Activated CD4-positive, alpha-beta T cell treated with anti-CD3 and anti-CD28 coated beads, Interleukin-2, amount 50 U/mL, for 24 hours (primary cell): ENCODE data around the gene TPTE.
"Not testable (repeated sequence)": the region's sequence is repeated elsewhere in the genome, so short reads cannot be mapped to it uniquely, and the experiment has no call there.

Experiments
- DNase-seq, 2 donors: peaks; one replicate each; pipeline ENCODE4 v3.0.0-alpha.2; 2020; ENCODE audit warnings: low read depth in 1 of 2, low spot score in 1 of 2

Gene TPTE

DNA sequence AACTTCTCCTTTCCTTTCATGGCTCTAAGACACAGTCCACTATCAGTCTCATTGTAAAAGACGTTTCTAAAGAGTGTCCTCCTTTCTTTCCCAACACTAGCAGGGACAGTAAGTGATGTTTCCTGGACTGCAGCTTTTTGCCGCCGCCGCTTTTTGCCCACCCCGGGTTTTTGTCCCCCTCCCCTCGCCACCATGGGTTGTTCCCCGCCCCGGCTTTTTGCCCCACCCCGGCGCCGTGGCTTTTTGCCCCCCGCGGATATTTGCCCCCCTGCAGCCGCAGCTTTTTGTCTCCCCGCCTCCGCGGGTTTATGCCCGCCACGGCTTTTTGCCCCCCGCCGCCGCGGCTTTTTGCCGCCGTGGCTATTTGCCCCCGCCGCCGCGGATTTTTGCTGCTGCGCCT is 95.2 kb downstream of the TPTE start:
- DNase-seq = no peak

DNA sequence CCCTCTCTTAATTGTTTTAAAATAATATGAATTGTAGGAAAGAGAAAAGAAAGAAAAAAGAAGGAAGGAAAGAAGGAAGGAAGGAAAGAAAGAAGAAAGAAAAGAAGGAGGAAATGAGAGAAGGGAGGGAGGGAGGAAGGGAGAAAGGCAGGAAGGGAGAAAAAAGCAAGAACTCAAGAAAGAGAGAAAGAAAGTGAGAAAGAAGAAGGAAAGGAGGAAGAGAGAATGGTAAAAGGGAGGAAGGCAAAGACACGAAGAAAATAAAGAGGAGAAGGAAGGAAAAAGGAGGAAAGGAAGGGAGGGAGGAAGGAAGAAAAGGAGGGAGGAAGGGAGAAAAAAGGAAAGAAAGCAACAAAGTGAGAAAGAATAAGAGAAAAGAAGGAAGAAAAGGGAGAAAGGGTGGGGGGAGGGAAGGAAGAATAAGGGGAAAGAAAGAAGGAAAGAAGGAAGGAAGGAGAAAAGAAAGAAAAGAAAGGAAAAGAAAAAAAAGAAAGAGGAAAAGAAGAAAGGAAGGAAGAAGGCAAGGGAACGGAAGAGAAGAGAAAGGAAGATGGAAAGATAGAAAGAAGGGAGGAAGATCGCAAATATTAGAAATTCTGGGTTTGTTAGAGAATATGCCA is 95.9 kb downstream of the TPTE start:
- DNase-seq = not testable (repeated sequence)

DNA sequence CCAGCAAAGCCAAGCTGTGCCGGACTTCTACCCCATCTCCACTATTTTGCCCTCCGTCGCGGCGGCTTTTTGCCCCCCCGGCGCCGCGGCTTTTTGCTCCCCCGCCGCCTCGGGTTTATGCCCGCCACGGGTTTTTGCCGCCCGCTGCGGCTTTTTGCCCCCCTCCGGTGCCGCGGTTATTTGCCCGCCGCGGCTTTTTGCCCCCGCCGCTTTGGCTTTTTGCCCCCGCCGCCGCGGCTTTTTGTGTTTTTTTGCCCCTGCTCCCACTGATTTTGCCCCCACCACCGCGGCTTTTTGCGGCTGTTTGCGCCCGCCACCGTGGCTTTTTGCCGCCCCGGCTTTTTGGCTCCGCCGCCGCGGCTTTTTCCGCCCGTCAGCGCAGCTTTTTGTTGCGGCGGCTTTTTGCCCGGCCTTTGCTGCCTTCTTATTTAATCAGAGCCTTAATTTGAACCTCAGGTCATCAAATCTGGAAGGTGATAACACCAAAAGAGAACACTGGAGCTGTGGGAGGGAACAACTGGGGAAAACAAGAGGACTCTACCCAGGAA is 106.0 kb downstream of the TPTE start:
- DNase-seq = no peak

DNA sequence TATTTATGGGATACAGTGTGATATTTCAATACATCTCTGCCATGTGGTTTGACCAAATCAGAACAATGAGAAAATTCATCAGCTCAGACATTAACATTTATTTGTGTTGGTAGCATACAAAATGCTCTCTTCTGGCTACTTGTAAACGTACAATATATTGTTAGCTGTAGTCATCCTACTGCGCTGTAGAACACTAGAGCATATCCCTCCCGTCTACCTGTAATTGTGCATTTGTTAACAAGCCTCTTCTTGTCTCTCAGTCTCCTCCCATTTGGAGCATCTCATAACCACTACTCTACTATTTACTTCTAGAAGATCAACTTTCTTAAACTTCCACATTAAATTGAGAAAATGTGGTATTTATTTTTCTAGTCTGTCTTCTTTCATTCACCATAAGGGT is 107.9 kb downstream of the TPTE start:
- DNase-seq = not testable (repeated sequence)

DNA sequence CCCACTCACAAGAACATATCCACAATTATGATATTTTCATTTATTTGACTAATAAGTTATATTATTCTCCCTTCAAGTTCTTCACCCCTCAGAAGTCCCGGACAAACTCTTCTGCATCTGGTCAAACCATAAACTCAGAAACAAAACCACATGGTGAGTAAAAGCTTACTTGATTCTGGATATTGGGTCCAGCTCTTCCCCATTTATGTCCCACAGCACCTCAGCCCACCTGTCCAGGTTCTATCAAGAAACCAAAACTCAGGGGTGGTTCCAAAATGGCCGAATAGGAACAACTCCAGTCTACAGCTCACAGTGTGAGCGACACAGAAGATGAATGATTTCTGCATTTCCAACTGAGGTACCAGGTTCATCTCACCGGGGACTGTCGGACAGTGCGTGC is 109.4 kb downstream of the TPTE start:
- DNase-seq = not testable (repeated sequence)

DNA sequence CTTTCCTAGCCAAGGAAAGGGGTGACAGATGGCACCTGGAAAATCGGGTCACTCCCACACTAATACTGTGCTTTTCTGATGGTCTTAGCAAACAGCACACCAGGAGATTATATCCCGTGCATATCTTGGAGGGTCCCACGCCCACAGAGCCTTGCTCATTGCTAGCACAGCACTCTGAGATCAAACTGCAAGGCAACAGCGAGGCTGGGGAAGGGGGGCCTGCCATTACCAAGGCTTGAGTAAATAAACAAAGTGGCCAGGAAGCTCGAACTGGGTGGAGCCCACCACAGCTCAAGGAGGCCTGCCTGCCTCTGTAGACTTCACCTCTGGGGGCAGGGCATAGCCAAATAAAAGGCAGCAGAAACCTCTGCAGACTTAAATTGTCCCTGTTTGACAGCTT is 109.9 kb downstream of the TPTE start:
- DNase-seq = not testable (repeated sequence)

DNA sequence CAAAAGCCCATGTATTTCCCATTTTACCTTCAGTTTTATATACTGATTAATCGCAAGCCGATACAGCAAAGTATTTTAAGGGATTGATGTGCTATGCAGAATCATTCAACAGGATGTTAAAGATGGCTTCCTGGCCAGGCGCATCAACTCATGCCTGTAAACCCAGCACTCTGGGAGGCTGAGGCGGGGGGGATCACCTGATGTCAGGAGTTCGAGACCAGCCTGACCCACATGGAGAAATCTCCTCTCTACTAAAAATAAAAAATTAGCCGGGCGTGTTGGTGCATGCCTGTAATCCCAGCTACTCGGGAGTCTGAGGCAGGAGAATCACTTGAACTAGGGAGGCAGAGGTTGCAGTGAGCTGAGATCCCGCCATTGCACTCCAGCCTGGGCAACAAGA is 116.8 kb downstream of the TPTE start:
- DNase-seq = not testable (repeated sequence)

DNA sequence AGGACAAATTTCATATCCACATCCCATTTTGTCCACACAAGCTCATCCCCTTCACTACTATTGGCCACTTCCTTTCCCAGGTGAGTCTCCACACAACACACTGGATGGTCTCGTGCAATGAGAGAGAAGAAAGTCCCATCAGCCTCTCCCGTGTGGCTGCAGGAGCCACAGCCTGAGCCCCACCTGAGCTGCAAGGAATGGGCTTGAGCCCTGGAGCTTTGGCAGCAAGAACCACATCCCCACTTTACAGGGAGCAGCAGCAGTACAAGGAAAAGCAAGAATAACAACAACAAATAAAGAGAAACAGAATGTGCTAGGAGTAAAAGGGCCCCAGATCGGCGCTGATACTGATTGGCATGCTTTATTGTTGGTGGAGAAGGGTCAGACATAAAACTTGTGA is 117.7 kb downstream of the TPTE start:
- no peak for DNase-seq

DNA sequence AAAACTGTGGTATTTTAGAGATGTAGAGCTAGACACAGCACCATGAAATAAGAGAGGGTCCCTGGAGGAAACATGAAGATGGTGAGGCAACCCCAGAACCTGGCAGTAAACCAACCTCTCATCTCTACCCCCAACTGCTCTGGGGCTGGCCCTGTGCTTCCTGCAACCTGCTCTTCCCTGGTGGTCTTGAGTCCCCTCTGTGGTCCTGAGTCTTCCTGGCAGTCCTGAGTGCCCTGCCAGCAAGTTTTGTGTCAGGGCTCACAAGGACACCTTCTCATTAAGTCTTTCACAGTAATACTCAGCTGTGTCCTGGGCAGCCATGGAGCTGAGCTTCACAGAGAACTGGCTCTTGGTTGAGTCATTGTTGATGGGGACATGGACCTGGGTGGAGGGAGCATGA is 118.4 kb downstream of the TPTE start:
- DNase-seq = not testable (repeated sequence)

DNA sequence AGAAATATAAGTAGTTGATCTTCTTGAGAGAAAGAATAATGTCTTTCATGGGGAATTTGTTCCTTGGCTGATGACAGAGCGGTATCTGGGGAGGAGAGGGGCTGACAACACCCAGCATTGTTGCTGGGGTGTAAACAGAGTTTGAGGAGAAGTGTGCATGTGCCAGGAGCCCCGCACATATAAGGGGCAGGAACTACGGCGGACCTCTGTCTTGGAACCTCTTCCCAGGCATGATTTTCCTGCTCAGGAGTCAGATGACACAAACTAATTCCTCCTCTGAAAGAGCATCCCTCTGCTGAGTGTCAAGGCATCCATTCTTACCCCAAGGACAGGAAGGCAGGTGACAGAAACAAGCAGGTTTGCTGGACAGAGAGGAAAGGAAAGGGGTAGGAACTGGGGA is 119.1 kb downstream of the TPTE start:
- no peak for DNase-seq

DNA sequence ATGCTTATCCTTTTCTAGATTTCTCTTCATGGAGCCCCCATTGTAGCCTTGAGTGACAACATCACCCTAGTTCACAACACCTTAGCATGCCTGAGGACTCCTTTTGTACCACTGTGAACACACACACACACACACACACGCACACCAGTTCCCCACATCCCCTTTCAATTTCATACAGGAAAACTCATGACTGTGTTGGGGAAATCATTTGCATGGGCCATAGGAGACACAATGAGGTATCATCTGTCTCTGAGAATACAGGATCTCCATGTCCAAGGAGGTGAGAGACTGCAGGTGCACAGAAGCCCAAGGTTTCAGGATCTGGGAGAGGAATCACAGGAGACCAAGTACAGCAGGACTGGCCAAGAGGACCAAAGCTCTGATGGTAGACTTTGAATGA is 119.7 kb downstream of the TPTE start:
- no peak for DNase-seq

DNA sequence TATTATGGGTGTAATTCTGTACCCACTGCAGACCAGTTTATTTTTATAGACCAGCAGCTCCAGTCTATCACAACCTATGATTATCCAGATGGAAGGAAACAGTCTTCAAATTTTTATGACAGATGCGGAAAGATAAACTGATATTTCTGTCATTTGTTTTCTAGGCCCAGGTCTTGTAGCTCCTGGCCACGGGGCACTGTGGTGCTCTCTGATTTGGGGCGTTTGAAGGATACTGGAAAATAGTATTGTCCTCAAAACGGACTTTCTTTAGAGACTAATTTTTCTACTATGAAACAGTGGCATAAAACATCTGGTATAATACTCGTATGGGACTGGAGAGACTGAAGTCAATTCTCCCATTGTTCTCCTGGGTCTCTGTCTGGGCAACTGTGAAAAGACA is 124.3 kb downstream of the TPTE start:
- DNase-seq = not testable (repeated sequence)

DNA sequence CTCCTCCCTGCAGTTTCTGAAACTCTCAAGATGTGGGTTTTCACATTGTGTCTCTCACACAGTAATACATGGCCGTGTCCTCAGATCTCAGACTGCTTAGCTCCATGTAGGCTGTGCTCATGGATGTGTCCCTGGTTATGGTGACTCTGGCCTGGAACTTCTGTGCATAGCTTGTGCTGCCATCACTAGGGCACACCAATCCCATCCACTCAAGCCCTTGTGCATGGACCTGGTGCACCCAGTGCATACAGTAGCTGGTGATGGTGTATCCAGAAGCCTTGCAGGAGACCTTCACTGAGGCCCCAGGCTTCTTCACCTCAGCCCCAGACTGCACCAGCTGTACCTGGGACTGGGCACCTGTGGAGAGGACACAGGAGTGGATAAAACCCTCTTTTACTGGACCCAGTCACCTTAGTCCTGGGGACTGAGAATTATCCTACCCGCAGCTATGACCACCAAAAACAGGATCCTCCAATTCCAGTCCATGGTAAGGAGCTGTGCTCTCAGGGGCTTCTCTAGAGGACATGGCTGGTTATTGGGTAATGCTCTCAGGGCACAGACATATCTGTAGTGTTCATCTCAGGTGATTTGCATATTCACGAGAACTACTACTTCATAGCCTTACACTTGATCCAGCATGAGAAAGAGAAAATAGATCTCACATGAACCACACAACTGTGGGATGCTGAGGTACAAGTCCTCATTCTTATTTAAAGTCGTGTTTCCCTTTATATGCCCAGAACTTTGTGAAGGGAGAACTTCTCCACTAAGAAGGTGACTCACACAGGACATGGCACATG is 128.2 kb downstream of the TPTE start:
- DNase-seq = not testable (repeated sequence)

DNA sequence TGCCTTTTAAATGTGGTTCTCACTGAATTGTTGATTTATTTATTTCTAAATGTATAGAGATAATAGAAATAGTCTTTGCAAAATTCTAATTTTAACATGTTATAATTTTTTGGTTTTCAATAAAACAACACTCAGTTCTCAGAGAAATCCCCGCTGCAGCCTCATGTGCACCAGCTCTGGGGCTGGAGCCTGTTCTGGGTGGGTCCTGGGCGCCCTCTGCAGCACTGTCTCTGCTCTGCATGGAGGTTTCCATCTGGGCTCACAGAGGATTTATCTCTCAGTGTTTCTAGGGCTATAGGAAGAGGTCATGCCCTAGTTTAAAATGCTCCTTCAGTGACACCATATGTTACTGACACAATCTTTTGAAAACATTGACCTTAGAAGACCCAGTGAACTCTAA is 128.9 kb downstream of the TPTE start:
- not testable (repeated sequence) for DNase-seq
